Neural progenitor cell (in vitro differentiated cells): ENCODE results near the gene SUSD6. TPM values are rescaled to one million over a fixed set of nuclear protein-coding genes. Genes with fewer than 3 reads are reported as not detected.

Experiments
- DNase-seq: peaks from one replicate; pipeline ENCODE4 v3.0.0-alpha.2; 2016; ENCODE audit warnings: low spot score
- H2AFZ ChIP-seq: fragments of 200-600 bp; sonication (generic); replicated peaks from 2 replicates; pipeline ENCODE4 v1.6.1; 2016; ENCODE audit warnings: antibody characterized with exemption
- H3F3A ChIP-seq: fragments of 200-600 bp; sonication (generic); 2 replicates; pipeline ENCODE4 v1.6.1; 2016; ENCODE audit warnings: antibody characterized with exemption, low read depth
- H3K27ac ChIP-seq: fragments of 200-600 bp; sonication (generic); 2 replicates; pipeline ENCODE4 v1.5.1; 2016; ENCODE audit warnings: mild to moderate bottlenecking
- H3K27me3 ChIP-seq: fragments of 200-600 bp; sonication (generic); 2 replicates; pipeline ENCODE4 v1.6.1; 2016; ENCODE audit warnings: mild to moderate bottlenecking, moderate library complexity
- H3K36me3 ChIP-seq: fragments of 200-600 bp; sonication (generic); 2 replicates; pipeline ENCODE4 v1.5.1; 2016
- H3K4me1 ChIP-seq: fragments of 200-600 bp; sonication (generic); 2 replicates; pipeline ENCODE4 v1.6.1; 2016; ENCODE audit warnings: mixed run types
- H3K4me2 ChIP-seq: fragments of 200-600 bp; sonication (generic); 2 replicates; pipeline ENCODE4 v1.6.1; 2016
- H3K4me3 ChIP-seq: fragments of 200-600 bp; sonication (generic); 2 replicates; pipeline ENCODE4 v1.5.1; 2016
- H3K79me2 ChIP-seq: fragments of 200-600 bp; sonication (generic); 2 replicates; pipeline ENCODE4 v1.6.1; 2016; ENCODE audit warnings: low read depth
- H3K9ac ChIP-seq: fragments of 200-600 bp; sonication (generic); 2 replicates; pipeline ENCODE4 v1.6.1; 2016
- H3K9me3 ChIP-seq: fragments of 200-600 bp; sonication (generic); 2 replicates; pipeline ENCODE4 v1.5.1; 2016; ENCODE audit warnings: low read depth
- H4K20me1 ChIP-seq: fragments of 200-600 bp; sonication (generic); 2 replicates; pipeline ENCODE4 v1.6.1; 2016; ENCODE audit warnings: low read depth
- H3K27ac Mint-ChIP-seq: 3 replicates; pipeline ENCODE4 v1.8.0; 2021; ENCODE audit warnings: mixed read lengths
- H3K27me3 Mint-ChIP-seq: 2 replicates; pipeline ENCODE4 v1.8.0; 2022; ENCODE audit warnings: low read depth, mild to moderate bottlenecking, inconsistent platforms, moderate library complexity, mixed read lengths; ENCODE audit not compliant: insufficient read depth
- H3K36me3 Mint-ChIP-seq: 3 replicates; pipeline ENCODE4 v1.8.0; 2021; ENCODE audit warnings: mixed read lengths
- H3K4me1 Mint-ChIP-seq: 3 replicates; pipeline ENCODE4 v1.8.0; 2021; ENCODE audit warnings: mixed read lengths
- H3K4me3 Mint-ChIP-seq: 3 replicates; pipeline ENCODE4 v1.8.0; 2021; ENCODE audit warnings: mild to moderate bottlenecking, moderate library complexity, mixed read lengths
- H3K9me3 Mint-ChIP-seq: 3 replicates; pipeline ENCODE4 v1.8.0; 2020; ENCODE audit warnings: mixed read lengths
- EZH2 ChIP-seq: fragments of 200-600 bp; sonication (generic); IDR thresholded peaks from 2 replicates; pipeline ENCODE4 v1.6.1; 2017; ENCODE audit warnings: antibody characterized with exemption, mild to moderate bottlenecking, moderate library complexity
- EZH2phosphoT487 ChIP-seq: fragments of 200-600 bp; sonication (generic); IDR thresholded peaks from 2 replicates; pipeline ENCODE4 v1.6.1; 2017; ENCODE audit warnings: antibody characterized with exemption
- total RNA-seq: library from RNA; depleted of rRNA; stranded (reverse); fragments of >200 nt; gene quantifications from 2 replicates; pipeline ENCODE4 v1.2.3, GENCODE V29; 2015; ENCODE audit warnings: low replicate concordance
- TF ChIP-seq, protein P1 (sequence below): fragments of 200-600 bp; sonication (generic); IDR thresholded peaks from 2 replicates; pipeline ENCODE4 v1.5.1; 2017; ENCODE audit warnings: antibody characterized with exemption, mild to moderate bottlenecking

Gene SUSD6
- total RNA-seq, 1 donor from 2014 or later, result 6.3 TPM

DNA sequence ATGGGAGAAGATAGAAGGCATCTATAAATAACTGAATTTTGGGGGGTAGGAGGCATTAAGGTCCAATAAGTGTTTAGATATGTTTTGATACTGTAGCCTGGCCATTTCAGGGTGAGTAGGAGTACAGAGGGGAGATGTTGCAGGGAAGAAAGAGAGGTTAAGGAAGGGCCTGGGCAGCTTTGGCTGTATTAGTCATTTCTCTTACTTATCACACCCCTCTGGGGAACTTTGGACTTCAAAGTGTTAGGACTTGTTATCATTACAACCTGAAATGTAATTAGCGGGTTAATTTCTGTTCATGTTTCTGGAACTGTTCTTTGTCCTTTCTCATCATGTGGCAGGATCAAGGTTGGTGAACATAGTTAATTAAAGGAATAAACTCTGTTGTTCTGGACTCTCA is 40.3 kb downstream of the SUSD6 start:
- no peaks in the 10 kb centered on the region for H3K9me3 Mint-ChIP-seq
- Histone ChIP-seq H3K4me1 (peaks cover 21% of the 10 kb centered on the region), H3K79me2 (peaks cover 4% of the 10 kb centered on the region), H3K9me3 (no peaks in the 10 kb centered on the region), H3K4me3 (no peak overlapping the region), H4K20me1 (peaks cover 9% of the 10 kb centered on the region), H3K36me3 (no peaks in the 10 kb centered on the region), H3K27me3 (no peaks in the 10 kb centered on the region), H3K27ac (no peak overlapping the region), H3K9ac (no peak overlapping the region), H3K4me2 (no peak overlapping the region), H2AFZ (no peak overlapping the region), H3F3A (no peaks in the 10 kb centered on the region)
- no peaks in the 10 kb centered on the region for H3K36me3 Mint-ChIP-seq
- H3K27ac Mint-ChIP-seq, result peak overlapping the region; percentile 1
- TF ChIP-seq, protein P1, sequence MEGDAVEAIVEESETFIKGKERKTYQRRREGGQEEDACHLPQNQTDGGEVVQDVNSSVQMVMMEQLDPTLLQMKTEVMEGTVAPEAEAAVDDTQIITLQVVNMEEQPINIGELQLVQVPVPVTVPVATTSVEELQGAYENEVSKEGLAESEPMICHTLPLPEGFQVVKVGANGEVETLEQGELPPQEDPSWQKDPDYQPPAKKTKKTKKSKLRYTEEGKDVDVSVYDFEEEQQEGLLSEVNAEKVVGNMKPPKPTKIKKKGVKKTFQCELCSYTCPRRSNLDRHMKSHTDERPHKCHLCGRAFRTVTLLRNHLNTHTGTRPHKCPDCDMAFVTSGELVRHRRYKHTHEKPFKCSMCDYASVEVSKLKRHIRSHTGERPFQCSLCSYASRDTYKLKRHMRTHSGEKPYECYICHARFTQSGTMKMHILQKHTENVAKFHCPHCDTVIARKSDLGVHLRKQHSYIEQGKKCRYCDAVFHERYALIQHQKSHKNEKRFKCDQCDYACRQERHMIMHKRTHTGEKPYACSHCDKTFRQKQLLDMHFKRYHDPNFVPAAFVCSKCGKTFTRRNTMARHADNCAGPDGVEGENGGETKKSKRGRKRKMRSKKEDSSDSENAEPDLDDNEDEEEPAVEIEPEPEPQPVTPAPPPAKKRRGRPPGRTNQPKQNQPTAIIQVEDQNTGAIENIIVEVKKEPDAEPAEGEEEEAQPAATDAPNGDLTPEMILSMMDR, result no peak
- no peak for TF ChIP-seq EZH2
- no peak for TF ChIP-seq EZH2phosphoT487
- peaks cover 16% of the 10 kb centered on the region for H3K4me1 Mint-ChIP-seq
- H3K27me3 Mint-ChIP-seq, result peaks cover 6% of the 10 kb centered on the region
- DNase-seq, result no peak
- H3K4me3 Mint-ChIP-seq, result no peak overlapping the region

DNA sequence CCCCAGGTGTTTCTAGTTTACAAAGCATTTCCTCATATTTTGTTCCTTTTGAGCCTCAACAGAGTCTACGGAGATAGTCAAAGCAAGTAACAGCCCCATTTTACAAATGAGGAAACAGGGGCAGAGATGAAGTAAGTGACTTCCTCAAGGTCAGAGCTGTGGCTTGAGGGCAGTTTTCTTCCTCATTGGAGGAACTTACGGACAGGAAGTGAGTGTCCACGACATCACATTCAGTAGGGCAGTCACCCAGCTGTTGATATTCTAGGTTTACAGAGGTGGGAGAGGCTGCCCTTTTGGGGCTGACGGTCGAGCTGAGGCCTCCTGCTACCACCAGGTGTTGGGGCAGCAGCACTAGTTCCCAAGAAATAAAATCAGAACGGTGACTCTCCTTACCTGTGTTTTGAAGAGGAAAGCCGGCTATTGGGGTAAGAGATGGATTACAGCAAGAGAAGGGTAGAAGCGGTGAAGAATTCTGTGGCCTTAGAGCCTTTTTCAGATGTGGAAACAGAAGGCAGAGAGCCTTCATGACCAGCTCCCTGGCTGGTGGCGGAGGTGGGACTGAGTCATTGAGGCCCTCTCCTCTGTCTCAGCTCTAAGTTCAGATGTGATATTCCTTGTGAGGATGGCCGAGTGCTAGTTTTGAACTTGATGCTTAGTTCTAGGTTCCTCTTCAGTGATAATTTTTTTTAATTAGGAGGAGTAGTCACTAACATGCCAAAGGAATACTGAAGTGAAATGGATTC is 41.7 kb downstream of the SUSD6 start:
- Histone ChIP-seq H3K27me3 (no peaks in the 10 kb centered on the region), H3K36me3 (no peaks in the 10 kb centered on the region), H3K27ac (no peak overlapping the region), H3K4me3 (no peak overlapping the region), H3F3A (peaks cover 2% of the 10 kb centered on the region), H3K9me3 (no peaks in the 10 kb centered on the region), H3K9ac (no peak overlapping the region), H4K20me1 (peaks cover 15% of the 10 kb centered on the region), H3K4me2 (no peak overlapping the region), H2AFZ (no peak overlapping the region), H3K4me1 (peaks cover 27% of the 10 kb centered on the region), H3K79me2 (peaks cover 4% of the 10 kb centered on the region)
- Mint-ChIP-seq H3K27ac (no peak overlapping the region), H3K4me3 (no peak overlapping the region), H3K9me3 (no peaks in the 10 kb centered on the region), H3K4me1 (peaks cover 24% of the 10 kb centered on the region), H3K36me3 (no peaks in the 10 kb centered on the region), H3K27me3 (peaks cover 6% of the 10 kb centered on the region)
- TF ChIP-seq EZH2 (no peak), EZH2phosphoT487 (no peak)
- TF ChIP-seq, protein P1, result no peak
- DNase-seq, result no peak

DNA sequence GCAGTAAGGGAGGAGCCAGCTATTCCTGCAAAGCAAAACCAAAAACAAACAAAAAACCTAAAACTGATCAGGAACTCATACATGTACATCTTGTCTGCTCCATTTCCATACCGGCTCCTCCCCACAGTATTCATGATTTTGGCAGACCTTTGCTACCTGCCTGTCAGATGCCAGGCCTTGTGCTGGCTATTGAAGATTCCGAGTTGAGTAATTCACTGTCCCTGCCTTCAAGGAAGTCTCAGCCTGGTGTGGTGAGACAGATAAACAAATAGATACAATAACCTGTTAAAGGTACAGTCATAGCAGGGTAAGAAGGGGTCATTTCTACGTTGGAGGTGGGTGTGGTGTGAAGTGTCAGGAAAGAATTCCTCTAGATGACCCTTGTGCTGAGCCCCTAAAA is 42.7 kb downstream of the SUSD6 start:
- no peak for TF ChIP-seq EZH2
- TF ChIP-seq, protein P1, result no peak
- TF ChIP-seq EZH2phosphoT487, result no peak
- Histone ChIP-seq H3K9me3 (no peaks in the 10 kb centered on the region), H3K4me3 (no peak overlapping the region), H3K4me1 (peaks cover 34% of the 10 kb centered on the region), H3K27ac (no peak overlapping the region), H3K9ac (no peak overlapping the region), H3F3A (peaks cover 4% of the 10 kb centered on the region), H3K36me3 (no peaks in the 10 kb centered on the region), H3K79me2 (peaks cover 4% of the 10 kb centered on the region), H3K27me3 (no peaks in the 10 kb centered on the region), H3K4me2 (no peak overlapping the region), H2AFZ (no peak overlapping the region), H4K20me1 (peaks cover 20% of the 10 kb centered on the region)
- Mint-ChIP-seq H3K27ac (no peak overlapping the region), H3K36me3 (no peaks in the 10 kb centered on the region), H3K9me3 (no peaks in the 10 kb centered on the region), H3K4me3 (no peak overlapping the region), H3K27me3 (peaks cover 7% of the 10 kb centered on the region), H3K4me1 (peaks cover 26% of the 10 kb centered on the region)
- DNase-seq, result no peak
